Stimulated activated naive B cell treated with anti-CD40 and anti-IgM and Interleukin-4, amounts not matched to agents 10 μg/mL and 1 μg/mL and 100 μg/mL, for 72 hours (primary cell): ENCODE results near the gene MKX.

Experiments used
- ATAC-seq, 2 donors: fragments of 150-1000 bp; cut with Tn5 transposase; replicated peaks; 2 replicates each; pipeline ENCODE4 v1.10.0; 2021; ENCODE audit warnings: moderate library complexity in 1 of 2
- DNase-seq: peaks from one replicate; pipeline ENCODE4 v3.0.0; 2021
- H3K27ac Mint-ChIP-seq: one replicate; pipeline ENCODE4 v1.8.0; 2022; ENCODE audit warnings: mild to moderate bottlenecking, mixed read lengths
- H3K27me3 Mint-ChIP-seq, 2 donors: one replicate each; pipeline ENCODE4 v1.8.0; 2022; ENCODE audit warnings: mixed read lengths in 2 of 2
- H3K36me3 Mint-ChIP-seq, 2 donors: one replicate each; pipeline ENCODE4 v1.8.0; 2022; ENCODE audit warnings: mixed read lengths in 2 of 2, mild to moderate bottlenecking in 1 of 2
- H3K4me1 Mint-ChIP-seq, 2 donors: one replicate each; pipeline ENCODE4 v1.8.0; 2022; ENCODE audit warnings: mixed read lengths in 2 of 2, mild to moderate bottlenecking in 1 of 2
- H3K4me3 Mint-ChIP-seq, 2 donors: one replicate each; pipeline ENCODE4 v1.8.0; 2022; ENCODE audit warnings: mild to moderate bottlenecking in 2 of 2, mixed read lengths in 2 of 2, moderate library complexity in 1 of 2
- H3K9me3 Mint-ChIP-seq, 2 donors: one replicate each; pipeline ENCODE4 v1.8.0; 2022; ENCODE audit warnings: mixed read lengths in 2 of 2, mild to moderate bottlenecking in 1 of 2

The MKX gene

DNA sequence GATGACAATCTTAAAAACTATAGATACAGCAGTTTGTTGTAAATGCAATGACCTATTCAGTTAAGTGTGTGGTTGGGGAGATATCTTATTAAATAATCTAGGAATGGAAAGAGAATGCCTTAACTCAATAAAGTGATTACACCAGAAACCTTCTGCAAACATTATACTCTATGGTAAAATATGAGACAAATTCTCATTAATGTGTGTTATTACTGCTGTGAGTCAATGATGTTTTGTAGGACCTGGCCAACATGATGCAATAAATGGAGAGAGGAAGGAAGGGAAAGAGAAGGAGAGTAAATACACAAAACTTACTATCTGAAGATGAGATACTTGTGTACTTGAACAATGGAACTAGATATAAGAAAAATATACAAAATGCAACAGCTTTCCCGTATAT, 25.1 kb downstream of the MKX start:
- no peak for ATAC-seq
- no peak overlapping the region for H3K27ac Mint-ChIP-seq
- DNase-seq: no peak
- no peaks in the 10 kb centered on the region for H3K36me3 Mint-ChIP-seq
- H3K4me1 Mint-ChIP-seq: peaks cover 3 to 6% of the 10 kb centered on the region in 2 donors
- H3K27me3 Mint-ChIP-seq: peaks cover 14 to 17% of the 10 kb centered on the region in 2 donors
- H3K4me3 Mint-ChIP-seq: no peak overlapping the region
- H3K9me3 Mint-ChIP-seq: no peaks in the 10 kb centered on the region

DNA sequence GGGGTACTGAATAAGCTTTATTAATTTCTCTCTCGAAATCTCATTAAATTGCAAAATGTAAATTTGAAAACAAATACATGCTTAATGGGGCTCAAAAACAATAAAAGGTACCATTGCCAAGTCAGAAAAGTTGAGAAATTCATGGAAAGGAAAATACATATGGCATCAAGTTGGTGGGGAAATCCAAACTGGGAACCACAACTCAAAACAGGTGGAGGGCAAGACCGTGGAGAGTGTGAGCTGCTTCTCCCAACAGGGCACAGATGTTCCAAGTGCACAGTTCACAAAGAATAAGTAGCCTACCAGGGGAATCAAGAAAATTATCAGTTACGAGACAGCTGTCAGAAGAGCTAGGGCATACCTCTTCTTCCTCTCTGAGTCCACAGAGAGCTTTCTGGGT, 26.6 kb downstream of the MKX start:
- Mint-ChIP-seq H3K36me3 (no peaks in the 10 kb centered on the region), H3K27ac (no peak overlapping the region), H3K27me3 (peaks cover 14 to 18% of the 10 kb centered on the region in 2 donors), H3K4me1 (no peaks in the 10 kb centered on the region), H3K9me3 (no peaks in the 10 kb centered on the region), H3K4me3 (no peak overlapping the region)
- DNase-seq (no peak), ATAC-seq (no peak)

GRCh38 chr10:27717861-27718260, 27.8 kb downstream of the MKX start:
- Mint-ChIP-seq H3K9me3 (no peaks in the 10 kb centered on the region), H3K27me3 (peaks cover 6 to 21% of the 10 kb centered on the region in 2 donors), H3K4me3 (no peak overlapping the region), H3K27ac (no peak overlapping the region), H3K4me1 (no peaks in the 10 kb centered on the region), H3K36me3 (no peaks in the 10 kb centered on the region)
- ATAC-seq (no peak), DNase-seq (no peak)

DNA sequence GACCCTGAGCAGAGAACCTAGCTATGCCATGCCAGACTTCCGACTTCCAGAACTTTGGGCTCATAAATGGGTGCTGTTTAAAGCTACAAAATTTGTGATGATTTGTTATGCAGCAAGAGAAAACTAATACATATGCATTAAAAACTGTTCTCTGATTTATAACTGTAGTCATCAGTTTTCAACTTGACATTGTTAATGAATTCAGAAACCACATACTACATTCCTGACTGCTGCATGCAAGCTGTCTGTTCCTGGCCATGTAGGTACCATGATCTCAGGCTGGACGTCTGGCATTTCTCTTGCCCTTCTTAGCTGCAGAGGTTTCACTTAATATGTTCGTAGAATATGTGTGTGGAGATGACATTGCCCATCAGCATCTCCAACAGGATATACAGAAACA, 28.4 kb downstream of the MKX start:
- H3K27ac Mint-ChIP-seq: no peak overlapping the region
- H3K4me1 Mint-ChIP-seq: no peaks in the 10 kb centered on the region
- ATAC-seq (no peak), DNase-seq (no peak)
- H3K4me3 Mint-ChIP-seq: no peak overlapping the region
- no peaks in the 10 kb centered on the region for H3K36me3 Mint-ChIP-seq
- H3K9me3 Mint-ChIP-seq: no peaks in the 10 kb centered on the region
- peaks cover 6 to 25% of the 10 kb centered on the region in 2 donors for H3K27me3 Mint-ChIP-seq

DNA sequence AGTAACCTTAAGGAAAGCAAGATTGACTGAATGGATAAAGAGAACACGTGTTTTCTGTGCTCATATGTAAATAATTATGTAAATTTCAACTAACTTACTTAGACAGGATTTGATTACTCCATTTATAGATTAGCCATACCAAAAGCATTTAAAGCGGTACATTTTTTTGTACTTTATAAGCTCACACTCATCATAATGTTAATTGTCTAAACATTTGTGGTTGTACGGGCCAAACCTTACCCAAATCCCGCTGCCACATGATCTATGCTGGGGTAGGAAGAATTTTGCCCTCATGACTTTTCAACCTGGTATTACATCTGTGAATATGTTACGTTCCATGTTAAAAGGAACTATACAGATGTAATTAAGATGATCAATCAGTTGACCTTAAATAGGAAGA, 29.1 kb downstream of the MKX start:
- no peak overlapping the region for H3K4me3 Mint-ChIP-seq
- H3K27me3 Mint-ChIP-seq: peaks cover 6 to 28% of the 10 kb centered on the region in 2 donors
- no peaks in the 10 kb centered on the region for H3K4me1 Mint-ChIP-seq
- ATAC-seq (no peak), DNase-seq (no peak)
- H3K27ac Mint-ChIP-seq: no peak overlapping the region
- no peaks in the 10 kb centered on the region for H3K36me3 Mint-ChIP-seq
- no peaks in the 10 kb centered on the region for H3K9me3 Mint-ChIP-seq

GRCh38 chr10:27715505-27715904, 30.1 kb downstream of the MKX start:
- Mint-ChIP-seq H3K27me3 (peaks cover 2 to 24% of the 10 kb centered on the region in 2 donors), H3K4me3 (no peak overlapping the region), H3K27ac (no peak overlapping the region), H3K9me3 (no peaks in the 10 kb centered on the region), H3K36me3 (no peaks in the 10 kb centered on the region), H3K4me1 (no peaks in the 10 kb centered on the region)
- DNase-seq: no peak
- ATAC-seq: no peak

DNA sequence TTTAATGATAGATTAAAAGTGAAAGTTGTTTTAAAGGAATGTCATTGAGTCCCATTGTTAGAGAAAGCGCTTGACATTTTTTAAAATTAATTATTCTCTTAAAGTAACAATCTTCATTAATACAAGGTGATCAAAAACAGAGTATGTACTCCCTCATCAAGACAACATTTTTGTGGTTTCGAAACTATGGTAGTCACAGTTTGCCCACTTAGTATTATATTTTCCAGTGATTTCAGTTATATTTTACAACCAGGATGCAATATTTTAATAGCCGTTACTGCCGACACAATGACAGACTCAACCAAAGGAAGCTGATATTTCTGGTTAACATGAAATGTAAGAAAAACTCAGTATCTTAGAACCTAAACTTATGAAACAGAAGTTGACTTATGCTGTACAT, 31.3 kb downstream of the MKX start:
- no peak overlapping the region for H3K4me3 Mint-ChIP-seq
- no peak for DNase-seq
- no peaks in the 10 kb centered on the region for H3K36me3 Mint-ChIP-seq
- no peaks in the 10 kb centered on the region for H3K4me1 Mint-ChIP-seq
- peaks cover 0 to 24% of the 10 kb centered on the region in 2 donors for H3K27me3 Mint-ChIP-seq
- ATAC-seq: no peak
- no peak overlapping the region for H3K27ac Mint-ChIP-seq
- H3K9me3 Mint-ChIP-seq: no peaks in the 10 kb centered on the region

DNA sequence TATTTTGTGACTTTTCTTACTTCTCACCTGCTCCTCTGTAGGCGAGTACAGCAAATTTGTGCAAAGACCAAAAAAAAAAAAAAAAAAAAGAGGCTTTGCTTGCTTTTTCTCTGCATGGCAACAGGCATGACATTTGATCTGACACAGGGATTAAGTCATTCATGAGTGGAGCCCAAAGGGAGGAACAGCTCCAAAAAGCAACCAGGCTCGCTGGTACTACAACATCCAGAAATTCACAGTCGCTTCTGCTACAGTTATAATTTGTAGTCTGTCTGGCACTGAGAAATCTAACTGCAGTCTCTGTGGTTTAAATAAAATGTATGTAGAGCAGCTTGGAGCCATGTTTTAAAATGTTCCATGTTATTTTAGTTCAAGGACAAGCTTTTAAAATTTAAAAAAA, 31.7 kb downstream of the MKX start:
- Mint-ChIP-seq H3K27me3 (peaks cover 0 to 20% of the 10 kb centered on the region in 2 donors), H3K36me3 (no peaks in the 10 kb centered on the region), H3K9me3 (no peaks in the 10 kb centered on the region), H3K4me3 (no peak overlapping the region), H3K4me1 (no peaks in the 10 kb centered on the region), H3K27ac (no peak overlapping the region)
- ATAC-seq: no peak
- no peak for DNase-seq

DNA sequence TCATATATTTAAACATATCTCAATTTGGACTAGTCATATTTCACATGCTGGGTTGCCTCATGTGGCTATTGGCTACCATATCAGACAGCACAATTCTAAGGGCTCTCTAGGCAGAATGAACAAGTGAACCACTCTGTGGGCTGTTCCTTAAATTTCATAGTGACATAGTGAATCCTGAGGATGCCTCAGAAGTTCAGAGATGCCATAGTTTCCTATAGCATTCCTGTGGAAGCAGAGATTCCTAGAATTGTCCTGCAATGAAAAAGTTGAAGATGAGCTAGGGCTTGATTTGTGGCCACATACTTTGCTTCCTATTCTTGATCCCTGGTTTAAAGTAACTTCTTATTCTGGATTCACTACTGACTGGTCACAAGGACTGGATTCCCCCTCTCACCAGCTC, 35.6 kb downstream of the MKX start:
- no peak for ATAC-seq
- H3K36me3 Mint-ChIP-seq: no peaks in the 10 kb centered on the region
- H3K4me3 Mint-ChIP-seq: no peak overlapping the region
- no peak overlapping the region for H3K27ac Mint-ChIP-seq
- H3K9me3 Mint-ChIP-seq: no peaks in the 10 kb centered on the region
- H3K27me3 Mint-ChIP-seq: peaks cover 0 to 10% of the 10 kb centered on the region in 2 donors
- no peak for DNase-seq
- H3K4me1 Mint-ChIP-seq: peaks cover 0 to 2% of the 10 kb centered on the region in 2 donors

DNA sequence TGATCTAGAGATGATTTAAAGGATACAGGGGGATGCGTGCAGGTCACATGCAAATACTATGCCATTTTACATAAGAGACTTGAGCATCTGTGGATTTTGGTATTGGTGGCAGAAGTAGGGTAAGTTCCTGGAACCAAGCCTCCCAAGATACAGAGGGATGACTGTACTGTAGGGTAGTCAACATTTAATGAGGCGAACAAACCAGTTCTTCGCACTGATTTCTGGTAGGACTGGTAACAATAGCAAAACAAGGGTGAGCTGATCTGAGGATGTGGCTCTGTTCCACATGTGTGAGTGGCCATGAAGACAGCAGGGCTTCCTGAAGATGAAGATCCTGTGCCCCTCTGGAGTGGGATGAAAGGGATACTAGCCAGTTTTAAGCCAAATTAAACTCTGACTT, 36.3 kb downstream of the MKX start:
- no peak overlapping the region for H3K4me3 Mint-ChIP-seq
- peaks cover 0 to 2% of the 10 kb centered on the region in 2 donors for H3K4me1 Mint-ChIP-seq
- DNase-seq (no peak), ATAC-seq (no peak)
- peaks cover 0 to 10% of the 10 kb centered on the region in 2 donors for H3K27me3 Mint-ChIP-seq
- H3K27ac Mint-ChIP-seq: no peak overlapping the region
- H3K9me3 Mint-ChIP-seq: no peaks in the 10 kb centered on the region
- H3K36me3 Mint-ChIP-seq: no peaks in the 10 kb centered on the region

DNA sequence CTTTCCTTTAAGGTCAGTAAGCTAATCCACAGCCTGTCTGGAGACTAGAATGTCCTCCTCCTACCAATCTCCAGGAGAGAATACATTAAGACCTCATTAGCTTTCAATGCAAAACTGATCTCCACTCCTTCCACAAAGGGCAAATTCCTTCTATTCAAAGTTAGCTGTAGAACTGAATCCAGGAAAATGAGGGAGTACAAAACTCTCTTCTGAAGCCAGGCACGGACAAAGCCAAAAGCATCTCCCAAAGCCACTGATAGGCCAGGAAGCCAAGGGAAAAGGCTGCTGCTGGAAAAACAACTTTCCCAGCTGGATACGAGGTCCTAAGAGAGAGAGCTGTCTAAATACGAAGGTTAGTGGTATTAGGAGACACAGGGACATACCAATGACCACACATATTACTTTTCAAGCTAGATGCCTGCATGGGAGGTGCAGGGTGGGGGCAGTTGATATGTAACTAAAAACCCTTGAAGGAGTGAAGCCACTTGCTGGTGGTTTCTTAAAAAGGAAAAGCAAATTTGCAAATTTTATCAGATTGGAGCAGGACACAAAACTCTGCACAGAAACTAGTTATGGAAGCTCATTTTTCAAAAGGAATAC, 43.6 kb downstream of the MKX start:
- Mint-ChIP-seq H3K27me3 (peaks cover 9 to 19% of the 10 kb centered on the region in 2 donors), H3K27ac (no peak overlapping the region), H3K4me1 (peaks cover 0 to 2% of the 10 kb centered on the region in 2 donors), H3K36me3 (no peaks in the 10 kb centered on the region), H3K4me3 (no peak overlapping the region), H3K9me3 (no peaks in the 10 kb centered on the region)
- no peak for ATAC-seq
- no peak for DNase-seq

GRCh38 chr10:27699776-27700175, 45.8 kb downstream of the MKX start:
- no peaks in the 10 kb centered on the region for H3K4me1 Mint-ChIP-seq
- DNase-seq (no peak), ATAC-seq (no peak)
- H3K4me3 Mint-ChIP-seq: no peak overlapping the region
- H3K9me3 Mint-ChIP-seq: no peaks in the 10 kb centered on the region
- no peak overlapping the region for H3K27ac Mint-ChIP-seq
- no peaks in the 10 kb centered on the region for H3K36me3 Mint-ChIP-seq
- peaks cover 13 to 25% of the 10 kb centered on the region in 2 donors for H3K27me3 Mint-ChIP-seq

GRCh38 chr10:27698961-27699360, 46.7 kb downstream of the MKX start:
- Mint-ChIP-seq H3K9me3 (no peaks in the 10 kb centered on the region), H3K4me1 (no peaks in the 10 kb centered on the region), H3K36me3 (no peaks in the 10 kb centered on the region), H3K4me3 (no peak overlapping the region), H3K27me3 (peaks cover 13 to 25% of the 10 kb centered on the region in 2 donors), H3K27ac (no peak overlapping the region)
- no peak for ATAC-seq
- DNase-seq: no peak

- ATAC-seq (no peak), DNase-seq (no peak)
- H3K27me3 Mint-ChIP-seq: peaks cover 17 to 18% of the 10 kb centered on the region in 2 donors
- H3K4me1 Mint-ChIP-seq: no peaks in the 10 kb centered on the region
- H3K9me3 Mint-ChIP-seq: peaks cover 0 to 3% of the 10 kb centered on the region in 2 donors
- H3K27ac Mint-ChIP-seq: no peak overlapping the region
- no peaks in the 10 kb centered on the region for H3K36me3 Mint-ChIP-seq
- no peak overlapping the region for H3K4me3 Mint-ChIP-seq
Measured at GRCh38 chr10:27696466-27696865, 49.2 kb downstream of the MKX start.

DNA sequence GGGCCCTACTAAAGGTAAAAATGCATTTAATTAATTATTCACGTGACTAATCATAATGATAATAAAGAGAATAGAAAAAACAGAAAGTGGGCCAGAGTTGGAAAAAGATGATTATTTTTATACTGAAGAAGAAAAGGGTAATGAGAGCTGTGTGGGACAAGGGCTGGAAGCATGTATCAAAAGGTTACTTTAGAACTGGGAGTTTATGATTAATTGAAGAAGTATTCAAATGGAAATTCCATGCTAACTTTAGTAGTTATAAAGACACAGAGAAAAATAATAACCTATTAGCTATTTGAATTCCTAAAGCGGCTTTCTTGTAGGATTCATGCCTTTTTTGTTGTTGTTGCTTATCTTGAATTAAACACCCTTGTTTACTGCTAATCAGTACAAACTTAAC, 49.9 kb downstream of the MKX start:
- Mint-ChIP-seq H3K36me3 (no peaks in the 10 kb centered on the region), H3K27ac (no peak overlapping the region), H3K4me1 (no peaks in the 10 kb centered on the region), H3K27me3 (peaks cover 17 to 18% of the 10 kb centered on the region in 2 donors), H3K9me3 (peaks cover 4 to 5% of the 10 kb centered on the region in 2 donors), H3K4me3 (no peak overlapping the region)
- no peak for DNase-seq
- no peak for ATAC-seq

- no peaks in the 10 kb centered on the region for H3K36me3 Mint-ChIP-seq
- H3K27ac Mint-ChIP-seq: no peak overlapping the region
- H3K9me3 Mint-ChIP-seq: peaks cover 4 to 5% of the 10 kb centered on the region in 2 donors
- ATAC-seq: no peak
- peaks cover 17 to 18% of the 10 kb centered on the region in 2 donors for H3K27me3 Mint-ChIP-seq
- H3K4me1 Mint-ChIP-seq: no peaks in the 10 kb centered on the region
- no peak overlapping the region for H3K4me3 Mint-ChIP-seq
- DNase-seq: no peak
Measured at GRCh38 chr10:27695088-27695487, 50.5 kb downstream of the MKX start.
